HepG2 (cell line): ENCODE data around the gene KLHL8. TPM values are rescaled to one million over a fixed set of nuclear protein-coding genes. Genes with fewer than 3 reads are reported as not detected.

Experiments
- CEBPB ChIP-seq: IDR thresholded peaks from 2 replicates; pipeline ENCODE4 v1.6.1; 2011; ENCODE audit warnings: low read depth, low read length, improper control_type of control experiment, borderline replicate concordance
- CHD2 ChIP-seq: IDR thresholded peaks from 2 replicates; pipeline ENCODE4 v1.6.1; 2011; ENCODE audit warnings: low read depth, low read length, improper control_type of control experiment
- CREB1 ChIP-seq, 2 experiments: fragments of 450-650 bp in 1 of 2; IDR thresholded peaks; 2 replicates each; pipeline ENCODE4 v1.6.1; 2016 to 2017; ENCODE audit warnings: control low read depth in 1 of 2, mild to moderate bottlenecking in 1 of 2, missing compliant biosample characterization in 1 of 2, missing genetic modification characterization in 1 of 2
- GATA4 ChIP-seq: sonication (generic); IDR thresholded peaks from 2 replicates; pipeline ENCODE4 v1.6.1; 2016; ENCODE audit warnings: antibody characterized with exemption, low read depth, borderline replicate concordance
- HDAC1 ChIP-seq: sonication (generic); formaldehyde crosslinking; IDR thresholded peaks from 2 replicates; pipeline ENCODE4 v1.5.1; 2020; ENCODE audit warnings: mild to moderate bottlenecking, missing genetic modification reagents
- HNF4A ChIP-seq: sonication (generic); formaldehyde crosslinking; IDR thresholded peaks from 2 replicates; pipeline ENCODE4 v1.4.0; 2020; ENCODE audit warnings: missing genetic modification reagents
- HNRNPH1 ChIP-seq: fragments of 200-400 bp; formaldehyde crosslinking; optimal IDR thresholded peaks from 2 replicates; pipeline ENCODE3; 2017; ENCODE audit warnings: mild to moderate bottlenecking, low read depth, low read length
- MTF2 ChIP-seq: sonication (generic); formaldehyde crosslinking; IDR thresholded peaks from 2 replicates; pipeline ENCODE4 v1.5.0; 2020; ENCODE audit warnings: missing genetic modification reagents, borderline replicate concordance
- SIX1 ChIP-seq: sonication (generic); formaldehyde crosslinking; IDR thresholded peaks from 2 replicates; pipeline ENCODE4 v1.4.0; 2020; ENCODE audit warnings: missing genetic modification reagents, borderline replicate concordance
- TAF1 ChIP-seq: sonication (generic); formaldehyde crosslinking; IDR thresholded peaks from 2 replicates; pipeline ENCODE4 v1.4.0; 2020; ENCODE audit warnings: missing genetic modification reagents
- ZFY ChIP-seq: sonication (generic); formaldehyde crosslinking; IDR thresholded peaks from 2 replicates; pipeline ENCODE4 v1.4.0; 2020; ENCODE audit warnings: missing genetic modification reagents
- ZMYM4 ChIP-seq: sonication (generic); formaldehyde crosslinking; IDR thresholded peaks from 2 replicates; pipeline ENCODE4 v1.8.1; 2023; ENCODE audit warnings: mild to moderate bottlenecking, missing genetic modification reagents
- ZNF121 ChIP-seq: sonication (generic); formaldehyde crosslinking; IDR thresholded peaks from 2 replicates; pipeline ENCODE4 v1.5.0; 2020; ENCODE audit warnings: mild to moderate bottlenecking, missing genetic modification reagents
- ZNF260 ChIP-seq: sonication (generic); formaldehyde crosslinking; IDR thresholded peaks from 2 replicates; pipeline ENCODE4 v1.4.0; 2020; ENCODE audit warnings: missing genetic modification reagents, low read depth, mild to moderate bottlenecking, borderline replicate concordance
- ZNF274 ChIP-seq: sonication (generic); formaldehyde crosslinking; IDR thresholded peaks from 2 replicates; pipeline ENCODE4 v1.5.1; 2020; ENCODE audit warnings: mild to moderate bottlenecking, missing genetic modification reagents
- ZNF446 ChIP-seq: sonication (generic); formaldehyde crosslinking; IDR thresholded peaks from 2 replicates; pipeline ENCODE4 v1.5.0; 2020; ENCODE audit warnings: mild to moderate bottlenecking, missing genetic modification reagents
- ZNF720 ChIP-seq: sonication (generic); formaldehyde crosslinking; IDR thresholded peaks from 2 replicates; pipeline ENCODE4 v1.4.0; 2020; ENCODE audit warnings: missing genetic modification reagents
- ZSCAN29 ChIP-seq: sonication (generic); formaldehyde crosslinking; conservative IDR thresholded peaks from 2 replicates; pipeline ENCODE4 v1.4.0; 2020; ENCODE audit warnings: mild to moderate bottlenecking, missing genetic modification reagents
- ZSCAN30 ChIP-seq: sonication (generic); formaldehyde crosslinking; IDR thresholded peaks from 2 replicates; pipeline ENCODE4 v1.5.0; 2020; ENCODE audit warnings: mild to moderate bottlenecking, missing genetic modification reagents
- polyA plus RNA-seq, 8 experiments: library from polyadenylated mRNA; depleted of rRNA in 3 of 8; stranded (reverse) in 7 of 8; unstranded in 1 of 8; fragments of >200 nt; fragmentation: Illumina TruSeq in 4 of 8; extraction: Trizol in 4 of 8; gene quantifications; 2 replicates each; pipeline versions ENCODE4 v1.2.1 to v1.2.3, GENCODE V29; 2011 to 2016; ENCODE audit warnings: low read depth in 4 of 8, missing spikeins in 1 of 8, mixed read lengths in 1 of 8; ENCODE audit not compliant: insufficient read depth in 1 of 8
- total RNA-seq, 5 experiments: library from RNA; depleted of rRNA; stranded (reverse); fragments of >200 nt; fragmentation: Illumina TruSeq; extraction: Trizol; gene quantifications; 2 replicates each; pipeline ENCODE4 v1.2.3, GENCODE V29; 2016; ENCODE audit warnings: low read depth in 1 of 5
- TF ChIP-seq, protein P1 (sequence below): sonication (generic); formaldehyde crosslinking; conservative IDR thresholded peaks from 2 replicates; pipeline ENCODE4 v1.4.0; 2020; ENCODE audit warnings: missing genetic modification reagents
- TF ChIP-seq, protein P2 (sequence below): sonication (generic); formaldehyde crosslinking; IDR thresholded peaks from 2 replicates; pipeline ENCODE4 v1.8.1; 2022; ENCODE audit warnings: mild to moderate bottlenecking, missing genetic modification reagents
- TF ChIP-seq, protein P3 (sequence below): IDR thresholded peaks from 2 replicates; pipeline ENCODE4 v1.6.1; 2016
- TF ChIP-seq, protein P4 (sequence below): sonication (generic); formaldehyde crosslinking; IDR thresholded peaks from 2 replicates; pipeline ENCODE4 v1.5.0; 2020; ENCODE audit warnings: missing genetic modification reagents, mild to moderate bottlenecking, borderline replicate concordance
- TF ChIP-seq, protein P5 (sequence below): sonication (generic); formaldehyde crosslinking; conservative IDR thresholded peaks from 2 replicates; pipeline ENCODE4 v1.4.0; 2020; ENCODE audit warnings: missing genetic modification reagents
- TF ChIP-seq, protein P6 (sequence below): sonication (generic); formaldehyde crosslinking; IDR thresholded peaks from 2 replicates; pipeline ENCODE4 v1.5.0; 2020; ENCODE audit warnings: missing genetic modification reagents, mild to moderate bottlenecking, borderline replicate concordance

Gene KLHL8
- total and polyA plus RNA-seq, 2 of the 13 experiments (the other 11 are each of a cell fraction or from before 2014, with no cell fraction given): 2.8 to 11.7 TPM

DNA sequence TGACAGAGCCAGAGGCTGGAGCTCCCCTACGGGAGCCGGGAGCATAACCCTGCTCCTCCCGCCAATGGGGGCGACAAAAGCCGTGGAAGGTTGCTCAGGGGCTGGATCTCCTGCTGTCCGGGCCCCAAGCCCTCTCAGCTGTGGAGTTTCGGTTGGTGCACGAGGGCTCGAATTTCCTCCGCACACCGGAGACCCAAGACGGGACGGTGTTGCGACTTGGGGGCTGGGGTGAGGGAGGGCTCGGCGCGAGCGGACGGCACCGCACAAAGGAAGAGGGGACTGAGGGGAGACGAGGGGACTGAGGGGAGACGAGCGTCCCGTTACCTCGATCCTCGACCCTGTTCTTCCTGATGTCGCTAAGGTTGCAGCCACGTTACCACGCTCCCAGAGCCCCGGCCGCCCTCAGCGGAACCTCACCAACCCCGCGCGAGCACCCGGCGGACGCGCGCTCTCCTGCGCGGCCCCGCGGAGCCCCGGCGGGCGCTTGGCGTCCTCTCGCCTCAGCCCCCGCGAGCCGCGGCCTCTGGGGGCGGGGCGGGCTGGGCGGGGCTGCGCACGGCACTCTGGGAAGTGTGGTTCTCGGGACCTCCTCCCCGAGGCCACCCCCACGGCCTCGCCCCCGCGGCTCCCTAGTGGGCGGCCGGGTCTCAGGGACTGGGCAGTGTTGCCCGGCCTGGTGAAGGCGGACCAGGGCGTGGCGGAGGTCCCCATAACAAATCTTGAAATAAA is at the start of gene KLHL8 (continued):
- TF ChIP-seq, protein P1, sequence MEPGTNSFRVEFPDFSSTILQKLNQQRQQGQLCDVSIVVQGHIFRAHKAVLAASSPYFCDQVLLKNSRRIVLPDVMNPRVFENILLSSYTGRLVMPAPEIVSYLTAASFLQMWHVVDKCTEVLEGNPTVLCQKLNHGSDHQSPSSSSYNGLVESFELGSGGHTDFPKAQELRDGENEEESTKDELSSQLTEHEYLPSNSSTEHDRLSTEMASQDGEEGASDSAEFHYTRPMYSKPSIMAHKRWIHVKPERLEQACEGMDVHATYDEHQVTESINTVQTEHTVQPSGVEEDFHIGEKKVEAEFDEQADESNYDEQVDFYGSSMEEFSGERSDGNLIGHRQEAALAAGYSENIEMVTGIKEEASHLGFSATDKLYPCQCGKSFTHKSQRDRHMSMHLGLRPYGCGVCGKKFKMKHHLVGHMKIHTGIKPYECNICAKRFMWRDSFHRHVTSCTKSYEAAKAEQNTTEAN (CRISPR knock-in tag): no peak
- TF ChIP-seq ZNF720 (CRISPR knock-in tag): no peak
- no peak for TF ChIP-seq MTF2
- TF ChIP-seq SIX1: no peak
- no peak for TF ChIP-seq CREB1 (IDR thresholded peaks at IDR 0.05)
- no peak for TF ChIP-seq CREB1 (CRISPR knock-in tag; IDR thresholded peaks at IDR 0.05)
- no peak for TF ChIP-seq ZNF260 (CRISPR knock-in tag)
- TF ChIP-seq ZNF121 (CRISPR knock-in tag): peak; percentile 27; the same call in 1 of the 2 replicates
- TF ChIP-seq ZFY (CRISPR knock-in tag): peak; percentile 82
- no peak for TF ChIP-seq ZSCAN29 (CRISPR knock-in tag)
- TF ChIP-seq, protein P2, sequence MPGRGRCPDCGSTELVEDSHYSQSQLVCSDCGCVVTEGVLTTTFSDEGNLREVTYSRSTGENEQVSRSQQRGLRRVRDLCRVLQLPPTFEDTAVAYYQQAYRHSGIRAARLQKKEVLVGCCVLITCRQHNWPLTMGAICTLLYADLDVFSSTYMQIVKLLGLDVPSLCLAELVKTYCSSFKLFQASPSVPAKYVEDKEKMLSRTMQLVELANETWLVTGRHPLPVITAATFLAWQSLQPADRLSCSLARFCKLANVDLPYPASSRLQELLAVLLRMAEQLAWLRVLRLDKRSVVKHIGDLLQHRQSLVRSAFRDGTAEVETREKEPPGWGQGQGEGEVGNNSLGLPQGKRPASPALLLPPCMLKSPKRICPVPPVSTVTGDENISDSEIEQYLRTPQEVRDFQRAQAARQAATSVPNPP: no peak
- TF ChIP-seq CEBPB: no peak
- peak; percentile 80 for TF ChIP-seq TAF1 (CRISPR knock-in tag)
- no peak for TF ChIP-seq ZSCAN30
- TF ChIP-seq, protein P3, sequence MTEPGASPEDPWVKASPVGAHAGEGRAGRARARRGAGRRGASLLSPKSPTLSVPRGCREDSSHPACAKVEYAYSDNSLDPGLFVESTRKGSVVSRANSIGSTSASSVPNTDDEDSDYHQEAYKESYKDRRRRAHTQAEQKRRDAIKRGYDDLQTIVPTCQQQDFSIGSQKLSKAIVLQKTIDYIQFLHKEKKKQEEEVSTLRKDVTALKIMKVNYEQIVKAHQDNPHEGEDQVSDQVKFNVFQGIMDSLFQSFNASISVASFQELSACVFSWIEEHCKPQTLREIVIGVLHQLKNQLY (CRISPR knock-in tag): no peak
- peak; percentile 25; the same call in 1 of the 2 replicates for TF ChIP-seq ZNF274 (CRISPR knock-in tag)
- TF ChIP-seq, protein P4, sequence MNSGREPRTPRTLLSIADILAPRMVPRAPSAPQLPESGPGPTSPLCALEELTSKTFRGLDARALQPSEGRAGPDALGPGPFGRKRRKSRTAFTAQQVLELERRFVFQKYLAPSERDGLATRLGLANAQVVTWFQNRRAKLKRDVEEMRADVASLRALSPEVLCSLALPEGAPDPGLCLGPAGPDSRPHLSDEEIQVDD (CRISPR knock-in tag): no peak
- no peak for TF ChIP-seq HNRNPH1
- peak; percentile 83 for TF ChIP-seq CHD2
- no peak for TF ChIP-seq HNF4A (CRISPR knock-in tag)
- TF ChIP-seq, protein P5, sequence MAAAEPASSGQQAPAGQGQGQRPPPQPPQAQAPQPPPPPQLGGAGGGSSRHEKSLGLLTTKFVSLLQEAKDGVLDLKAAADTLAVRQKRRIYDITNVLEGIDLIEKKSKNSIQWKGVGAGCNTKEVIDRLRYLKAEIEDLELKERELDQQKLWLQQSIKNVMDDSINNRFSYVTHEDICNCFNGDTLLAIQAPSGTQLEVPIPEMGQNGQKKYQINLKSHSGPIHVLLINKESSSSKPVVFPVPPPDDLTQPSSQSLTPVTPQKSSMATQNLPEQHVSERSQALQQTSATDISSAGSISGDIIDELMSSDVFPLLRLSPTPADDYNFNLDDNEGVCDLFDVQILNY (CRISPR knock-in tag): no peak
- TF ChIP-seq ZMYM4 (CRISPR knock-in tag): peak; percentile 50; the same call in 1 of the 2 replicates
- TF ChIP-seq, protein P6, sequence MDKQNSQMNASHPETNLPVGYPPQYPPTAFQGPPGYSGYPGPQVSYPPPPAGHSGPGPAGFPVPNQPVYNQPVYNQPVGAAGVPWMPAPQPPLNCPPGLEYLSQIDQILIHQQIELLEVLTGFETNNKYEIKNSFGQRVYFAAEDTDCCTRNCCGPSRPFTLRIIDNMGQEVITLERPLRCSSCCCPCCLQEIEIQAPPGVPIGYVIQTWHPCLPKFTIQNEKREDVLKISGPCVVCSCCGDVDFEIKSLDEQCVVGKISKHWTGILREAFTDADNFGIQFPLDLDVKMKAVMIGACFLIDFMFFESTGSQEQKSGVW: no peak
- peak; percentile 65 for TF ChIP-seq HDAC1 (CRISPR knock-in tag)
- 0 out of 2 replicates have a peak, but pooled peaks have one; percentile 67 for TF ChIP-seq ZNF446
- peak; percentile 62; the same call in 1 of the 2 replicates for TF ChIP-seq GATA4
